ENCODE results near the gene PTP4A1. TPM values are rescaled to one million over a fixed set of nuclear protein-coding genes. Genes with fewer than 3 reads are reported as not detected.

PTP4A1 gene
- total and polyA plus RNA-seq, 2 of the 13 experiments (the other 11 are each of a cell fraction or from before 2014, with no cell fraction given): 141 to 376 TPM

DNA sequence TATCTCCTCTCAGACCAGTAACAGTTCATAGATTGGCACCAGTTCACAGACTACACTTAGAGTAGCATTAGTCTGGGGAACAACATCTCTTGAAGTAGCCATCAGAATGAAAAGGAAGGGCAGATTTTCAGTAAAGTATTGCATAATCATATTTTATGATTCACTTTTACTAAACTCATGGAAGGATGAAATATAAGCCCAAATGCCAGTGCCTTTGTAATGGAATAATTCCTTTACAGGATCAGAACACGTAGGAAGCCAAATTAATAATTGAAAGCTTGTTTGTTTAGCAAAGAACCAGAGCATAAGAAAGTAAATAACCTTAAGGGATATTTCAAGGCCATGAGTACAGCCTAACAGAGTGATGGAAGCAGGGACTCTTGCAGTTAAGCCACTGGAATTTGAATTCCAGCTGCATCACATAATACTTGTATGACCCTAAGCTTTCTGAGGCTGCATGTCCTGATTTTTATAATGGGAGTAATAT lies 11.4 kb upstream of the PTP4A1 start (continued):
- no peak for TF ChIP-seq ZNF430 (CRISPR knock-in tag; IDR thresholded peaks at IDR 0.05)
- TF ChIP-seq, protein P1, sequence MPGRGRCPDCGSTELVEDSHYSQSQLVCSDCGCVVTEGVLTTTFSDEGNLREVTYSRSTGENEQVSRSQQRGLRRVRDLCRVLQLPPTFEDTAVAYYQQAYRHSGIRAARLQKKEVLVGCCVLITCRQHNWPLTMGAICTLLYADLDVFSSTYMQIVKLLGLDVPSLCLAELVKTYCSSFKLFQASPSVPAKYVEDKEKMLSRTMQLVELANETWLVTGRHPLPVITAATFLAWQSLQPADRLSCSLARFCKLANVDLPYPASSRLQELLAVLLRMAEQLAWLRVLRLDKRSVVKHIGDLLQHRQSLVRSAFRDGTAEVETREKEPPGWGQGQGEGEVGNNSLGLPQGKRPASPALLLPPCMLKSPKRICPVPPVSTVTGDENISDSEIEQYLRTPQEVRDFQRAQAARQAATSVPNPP (CRISPR knock-in tag; IDR thresholded peaks at IDR 0.05): no peak
- TF ChIP-seq CREB1 (IDR thresholded peaks at IDR 0.05): no peak
- peak; percentile 30; the same call in 1 of the 2 replicates for TF ChIP-seq CREB1 (CRISPR knock-in tag; IDR thresholded peaks at IDR 0.05)
- no peak for TF ChIP-seq ZNF570 (CRISPR knock-in tag; IDR thresholded peaks at IDR 0.05; ENCODE audit: borderline replicate concordance)
- TF ChIP-seq, protein P2, sequence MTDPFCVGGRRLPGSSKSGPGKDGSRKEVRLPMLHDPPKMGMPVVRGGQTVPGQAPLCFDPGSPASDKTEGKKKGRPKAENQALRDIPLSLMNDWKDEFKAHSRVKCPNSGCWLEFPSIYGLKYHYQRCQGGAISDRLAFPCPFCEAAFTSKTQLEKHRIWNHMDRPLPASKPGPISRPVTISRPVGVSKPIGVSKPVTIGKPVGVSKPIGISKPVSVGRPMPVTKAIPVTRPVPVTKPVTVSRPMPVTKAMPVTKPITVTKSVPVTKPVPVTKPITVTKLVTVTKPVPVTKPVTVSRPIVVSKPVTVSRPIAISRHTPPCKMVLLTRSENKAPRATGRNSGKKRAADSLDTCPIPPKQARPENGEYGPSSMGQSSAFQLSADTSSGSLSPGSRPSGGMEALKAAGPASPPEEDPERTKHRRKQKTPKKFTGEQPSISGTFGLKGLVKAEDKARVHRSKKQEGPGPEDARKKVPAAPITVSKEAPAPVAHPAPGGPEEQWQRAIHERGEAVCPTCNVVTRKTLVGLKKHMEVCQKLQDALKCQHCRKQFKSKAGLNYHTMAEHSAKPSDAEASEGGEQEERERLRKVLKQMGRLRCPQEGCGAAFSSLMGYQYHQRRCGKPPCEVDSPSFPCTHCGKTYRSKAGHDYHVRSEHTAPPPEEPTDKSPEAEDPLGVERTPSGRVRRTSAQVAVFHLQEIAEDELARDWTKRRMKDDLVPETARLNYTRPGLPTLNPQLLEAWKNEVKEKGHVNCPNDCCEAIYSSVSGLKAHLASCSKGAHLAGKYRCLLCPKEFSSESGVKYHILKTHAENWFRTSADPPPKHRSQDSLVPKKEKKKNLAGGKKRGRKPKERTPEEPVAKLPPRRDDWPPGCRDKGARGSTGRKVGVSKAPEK (CRISPR knock-in tag; IDR thresholded peaks at IDR 0.05; ENCODE audit: borderline replicate concordance): no peak
- no peak for TF ChIP-seq ZNF776 (CRISPR knock-in tag; IDR thresholded peaks at IDR 0.05)
- TF ChIP-seq, protein P3, sequence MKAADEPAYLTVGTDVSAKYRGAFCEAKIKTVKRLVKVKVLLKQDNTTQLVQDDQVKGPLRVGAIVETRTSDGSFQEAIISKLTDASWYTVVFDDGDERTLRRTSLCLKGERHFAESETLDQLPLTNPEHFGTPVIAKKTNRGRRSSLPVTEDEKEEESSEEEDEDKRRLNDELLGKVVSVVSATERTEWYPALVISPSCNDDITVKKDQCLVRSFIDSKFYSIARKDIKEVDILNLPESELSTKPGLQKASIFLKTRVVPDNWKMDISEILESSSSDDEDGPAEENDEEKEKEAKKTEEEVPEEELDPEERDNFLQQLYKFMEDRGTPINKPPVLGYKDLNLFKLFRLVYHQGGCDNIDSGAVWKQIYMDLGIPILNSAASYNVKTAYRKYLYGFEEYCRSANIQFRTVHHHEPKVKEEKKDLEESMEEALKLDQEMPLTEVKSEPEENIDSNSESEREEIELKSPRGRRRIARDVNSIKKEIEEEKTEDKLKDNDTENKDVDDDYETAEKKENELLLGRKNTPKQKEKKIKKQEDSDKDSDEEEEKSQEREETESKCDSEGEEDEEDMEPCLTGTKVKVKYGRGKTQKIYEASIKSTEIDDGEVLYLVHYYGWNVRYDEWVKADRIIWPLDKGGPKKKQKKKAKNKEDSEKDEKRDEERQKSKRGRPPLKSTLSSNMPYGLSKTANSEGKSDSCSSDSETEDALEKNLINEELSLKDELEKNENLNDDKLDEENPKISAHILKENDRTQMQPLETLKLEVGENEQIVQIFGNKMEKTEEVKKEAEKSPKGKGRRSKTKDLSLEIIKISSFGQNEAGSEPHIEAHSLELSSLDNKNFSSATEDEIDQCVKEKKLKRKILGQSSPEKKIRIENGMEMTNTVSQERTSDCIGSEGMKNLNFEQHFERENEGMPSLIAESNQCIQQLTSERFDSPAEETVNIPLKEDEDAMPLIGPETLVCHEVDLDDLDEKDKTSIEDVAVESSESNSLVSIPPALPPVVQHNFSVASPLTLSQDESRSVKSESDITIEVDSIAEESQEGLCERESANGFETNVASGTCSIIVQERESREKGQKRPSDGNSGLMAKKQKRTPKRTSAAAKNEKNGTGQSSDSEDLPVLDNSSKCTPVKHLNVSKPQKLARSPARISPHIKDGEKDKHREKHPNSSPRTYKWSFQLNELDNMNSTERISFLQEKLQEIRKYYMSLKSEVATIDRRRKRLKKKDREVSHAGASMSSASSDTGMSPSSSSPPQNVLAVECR (CRISPR knock-in tag; IDR thresholded peaks at IDR 0.05; ENCODE audit: borderline replicate concordance): no peak
- TF ChIP-seq NONO (IDR thresholded peaks at IDR 0.05): no peak
- TF ChIP-seq NONO (CRISPR knock-in tag; conservative IDR thresholded peaks at IDR 0.05): no peak
- TF ChIP-seq NR2C2 (CRISPR knock-in tag; IDR thresholded peaks at IDR 0.05; ENCODE audit: borderline replicate concordance): no peak
- TF ChIP-seq GATAD2A (CRISPR knock-in tag; IDR thresholded peaks at IDR 0.05): peak; percentile 70
- TF ChIP-seq, protein P4, sequence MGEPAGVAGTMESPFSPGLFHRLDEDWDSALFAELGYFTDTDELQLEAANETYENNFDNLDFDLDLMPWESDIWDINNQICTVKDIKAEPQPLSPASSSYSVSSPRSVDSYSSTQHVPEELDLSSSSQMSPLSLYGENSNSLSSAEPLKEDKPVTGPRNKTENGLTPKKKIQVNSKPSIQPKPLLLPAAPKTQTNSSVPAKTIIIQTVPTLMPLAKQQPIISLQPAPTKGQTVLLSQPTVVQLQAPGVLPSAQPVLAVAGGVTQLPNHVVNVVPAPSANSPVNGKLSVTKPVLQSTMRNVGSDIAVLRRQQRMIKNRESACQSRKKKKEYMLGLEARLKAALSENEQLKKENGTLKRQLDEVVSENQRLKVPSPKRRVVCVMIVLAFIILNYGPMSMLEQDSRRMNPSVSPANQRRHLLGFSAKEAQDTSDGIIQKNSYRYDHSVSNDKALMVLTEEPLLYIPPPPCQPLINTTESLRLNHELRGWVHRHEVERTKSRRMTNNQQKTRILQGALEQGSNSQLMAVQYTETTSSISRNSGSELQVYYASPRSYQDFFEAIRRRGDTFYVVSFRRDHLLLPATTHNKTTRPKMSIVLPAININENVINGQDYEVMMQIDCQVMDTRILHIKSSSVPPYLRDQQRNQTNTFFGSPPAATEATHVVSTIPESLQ (CRISPR knock-in tag; conservative IDR thresholded peaks at IDR 0.05): no peak
- no peak for TF ChIP-seq ZNF350 (CRISPR knock-in tag; IDR thresholded peaks at IDR 0.05; ENCODE audit: borderline replicate concordance, low read depth)
- TF ChIP-seq MAFK (conservative IDR thresholded peaks at IDR 0.05 in 1 of 2, IDR thresholded peaks at IDR 0.05 in 1 of 2; ENCODE audit: low read length in 2 of 2): no peak
- no peak for TF ChIP-seq ZNF614 (CRISPR knock-in tag; IDR thresholded peaks at IDR 0.05; ENCODE audit: borderline replicate concordance)
- TF ChIP-seq MED8 (CRISPR knock-in tag; IDR thresholded peaks at IDR 0.05; ENCODE audit: insufficient replicate concordance): no peak
- TF ChIP-seq FOXA1 (IDR thresholded peaks at IDR 0.05): peak; percentile 59; the same call in 1 of the 2 replicates
- peak; percentile 55 for TF ChIP-seq FOXA1 (CRISPR knock-in tag; IDR thresholded peaks at IDR 0.05)
- TF ChIP-seq ZNF496 (CRISPR knock-in tag; IDR thresholded peaks at IDR 0.05; ENCODE audit: insufficient replicate concordance): no peak
